ENCODE data around the gene MAGEH1. TPM values are rescaled to one million over a fixed set of nuclear protein-coding genes. Genes with fewer than 3 reads are reported as not detected.
"Not testable (repeated sequence)": the region's sequence is repeated elsewhere in the genome, so short reads cannot be mapped to it uniquely, and the experiment has no call there.

The MAGEH1 gene, protein sequence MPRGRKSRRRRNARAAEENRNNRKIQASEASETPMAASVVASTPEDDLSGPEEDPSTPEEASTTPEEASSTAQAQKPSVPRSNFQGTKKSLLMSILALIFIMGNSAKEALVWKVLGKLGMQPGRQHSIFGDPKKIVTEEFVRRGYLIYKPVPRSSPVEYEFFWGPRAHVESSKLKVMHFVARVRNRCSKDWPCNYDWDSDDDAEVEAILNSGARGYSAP
- 10 to 100 TPM; 64.5 to 82.9 (median 69.9) TPM for polyA plus RNA-seq (ENCODE audit: insufficient read length in 4 of 4)

DNA sequence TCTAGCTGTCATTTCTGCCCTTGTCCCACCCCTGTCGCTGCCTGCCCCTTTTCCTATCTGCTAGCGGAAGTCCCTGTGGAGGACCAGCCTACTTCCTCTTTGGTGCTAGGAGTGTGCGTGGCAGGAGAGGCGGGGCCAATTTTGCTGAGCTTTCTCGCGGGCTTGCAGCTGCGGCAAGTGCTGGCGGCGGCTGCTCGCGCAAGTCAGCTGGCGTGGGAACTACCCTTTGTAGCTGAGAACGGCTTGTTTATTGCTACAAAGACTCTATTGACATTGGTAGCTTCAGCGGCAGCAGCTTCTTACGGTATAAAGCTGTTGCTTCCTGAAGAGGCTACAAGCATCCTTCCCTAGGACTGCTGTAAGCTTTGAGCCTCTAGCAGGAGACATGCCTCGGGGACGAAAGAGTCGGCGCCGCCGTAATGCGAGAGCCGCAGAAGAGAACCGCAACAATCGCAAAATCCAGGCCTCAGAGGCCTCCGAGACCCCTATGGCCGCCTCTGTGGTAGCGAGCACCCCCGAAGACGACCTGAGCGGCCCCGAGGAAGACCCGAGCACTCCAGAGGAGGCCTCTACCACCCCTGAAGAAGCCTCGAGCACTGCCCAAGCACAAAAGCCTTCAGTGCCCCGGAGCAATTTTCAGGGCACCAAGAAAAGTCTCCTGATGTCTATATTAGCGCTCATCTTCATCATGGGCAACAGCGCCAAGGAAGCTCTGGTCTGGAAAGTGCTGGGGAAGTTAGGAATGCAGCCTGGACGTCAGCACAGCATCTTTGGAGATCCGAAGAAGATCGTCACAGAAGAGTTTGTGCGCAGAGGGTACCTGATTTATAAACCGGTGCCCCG is at the start of gene MAGEH1:
Gene MAGEH1, plus strand, starts transcription at position 138 of the 843 bp plus-strand sequence. Its CDS starts 248 bp downstream, at position 386.
- DNase-seq (ENCODE audit: low read depth in 4 of 4, low spot score in 2 of 4): peak in 3 of 4 donors; percentile 55 to 66 (median 63)

DNA sequence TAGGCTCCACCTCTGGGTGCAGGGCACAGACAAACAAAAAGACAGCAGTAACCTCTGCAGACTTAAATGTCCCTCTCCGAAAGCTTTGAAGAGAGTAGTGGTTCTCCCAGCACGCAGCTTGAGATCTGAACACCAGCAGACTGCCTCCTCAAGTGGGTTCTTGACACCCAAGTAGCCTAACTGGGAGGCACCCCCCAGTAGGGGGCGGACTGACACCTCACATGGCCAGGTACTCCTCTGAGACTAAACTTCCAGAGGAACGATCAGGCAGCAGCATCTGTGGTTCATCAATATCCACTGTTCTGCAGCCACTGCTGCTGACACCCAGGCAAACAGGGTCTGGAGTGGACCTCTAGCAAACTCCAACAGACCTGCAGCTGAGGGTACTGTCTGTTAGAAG is 24.8 kb upstream of the MAGEH1 start:
- DNase-seq (ENCODE audit: low read depth in 4 of 4, low spot score in 2 of 4): not testable (repeated sequence)

DNA sequence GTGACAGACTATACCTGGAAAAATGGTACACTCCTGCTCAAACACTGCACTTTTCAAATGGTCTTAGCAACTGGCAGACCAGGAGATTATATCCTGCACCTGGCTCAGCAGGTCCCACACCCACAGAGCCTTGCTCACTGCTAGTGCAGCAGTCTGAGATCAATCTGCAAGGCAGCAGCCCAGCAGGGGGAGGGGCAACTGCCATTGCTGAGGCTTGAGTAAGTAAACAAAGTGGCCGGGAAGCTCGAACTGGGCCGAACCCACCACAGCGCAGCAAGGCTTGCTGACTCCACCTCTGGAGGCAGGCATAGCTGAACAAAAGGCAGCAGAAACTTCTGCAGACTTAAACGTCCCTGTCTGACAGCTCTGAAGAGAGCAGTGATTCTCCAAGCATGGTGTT is 8.5 kb upstream of the MAGEH1 start:
- DNase-seq (ENCODE audit: low read depth in 4 of 4, low spot score in 2 of 4): not testable (repeated sequence)

DNA sequence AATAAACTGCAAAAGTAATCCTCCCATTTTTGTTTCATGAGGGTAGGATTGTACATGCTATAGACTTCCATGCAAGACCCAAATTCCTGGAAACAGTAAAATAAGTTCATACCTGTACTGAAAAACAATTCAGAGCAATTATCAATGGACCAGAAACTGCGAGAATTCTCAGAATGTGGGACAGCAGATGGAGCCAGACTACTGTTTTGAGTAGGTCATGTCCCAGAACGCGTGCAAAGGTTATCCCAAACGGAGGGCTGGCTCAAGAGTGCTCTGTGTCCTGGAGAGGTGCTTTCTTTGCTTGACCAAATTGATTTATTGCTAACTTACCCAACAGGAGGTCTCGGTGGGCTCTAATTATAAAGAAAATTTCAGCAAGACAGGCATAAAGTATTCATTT is 1.7 kb upstream of the MAGEH1 start:
- no peak for DNase-seq (ENCODE audit: low read depth in 4 of 4, low spot score in 2 of 4)

DNA sequence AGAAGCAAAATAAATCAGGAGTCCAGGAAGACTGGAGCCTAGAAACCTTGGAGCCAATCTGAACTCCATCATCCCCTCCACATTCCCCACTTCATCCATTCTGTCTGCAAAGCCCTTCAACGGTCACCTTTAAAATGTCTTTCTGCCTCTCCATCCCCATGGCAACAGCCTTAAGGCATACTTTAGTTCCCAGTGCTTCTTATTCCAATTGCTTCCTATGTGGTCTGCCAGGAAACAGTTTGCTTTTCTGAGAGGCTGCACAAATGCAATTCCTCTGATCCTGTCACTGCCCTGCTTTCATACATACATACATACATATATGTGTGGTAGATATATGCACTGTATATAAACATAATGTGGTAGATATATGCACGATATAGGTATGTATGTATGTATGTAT is 786 bp upstream of the MAGEH1 start:
- DNase-seq (ENCODE audit: low read depth in 4 of 4, low spot score in 2 of 4): no peak

DNA sequence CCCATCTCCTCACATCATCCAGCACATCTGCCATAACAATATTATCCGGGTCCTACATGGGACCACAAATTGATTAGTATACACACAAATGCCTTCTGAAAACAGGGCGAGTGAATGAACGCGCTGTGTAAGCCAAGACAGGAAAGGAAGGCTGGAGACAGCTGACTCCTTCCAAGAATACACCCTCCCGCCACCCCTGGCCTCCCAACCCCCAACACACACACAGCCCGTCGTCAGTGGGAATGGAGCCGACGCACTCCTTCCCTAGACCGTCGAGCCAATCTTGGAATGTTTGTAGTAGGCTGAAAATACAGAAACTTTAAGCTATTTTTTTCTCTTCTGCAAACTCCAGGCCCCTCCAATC is 319 bp upstream of the MAGEH1 start:
- no peak for DNase-seq (ENCODE audit: low read depth in 4 of 4, low spot score in 2 of 4)

DNA sequence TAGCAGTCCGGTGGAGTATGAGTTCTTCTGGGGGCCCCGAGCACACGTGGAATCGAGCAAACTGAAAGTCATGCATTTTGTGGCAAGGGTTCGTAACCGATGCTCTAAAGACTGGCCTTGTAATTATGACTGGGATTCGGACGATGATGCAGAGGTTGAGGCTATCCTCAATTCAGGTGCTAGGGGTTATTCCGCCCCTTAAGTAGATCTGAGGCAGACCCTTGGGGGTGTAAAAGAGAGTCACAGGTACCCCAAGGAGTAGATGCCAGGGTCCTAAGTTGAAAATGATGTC is 852 bp downstream of the MAGEH1 start:
- DNase-seq (ENCODE audit: low read depth in 4 of 4, low spot score in 2 of 4): no peak

DNA sequence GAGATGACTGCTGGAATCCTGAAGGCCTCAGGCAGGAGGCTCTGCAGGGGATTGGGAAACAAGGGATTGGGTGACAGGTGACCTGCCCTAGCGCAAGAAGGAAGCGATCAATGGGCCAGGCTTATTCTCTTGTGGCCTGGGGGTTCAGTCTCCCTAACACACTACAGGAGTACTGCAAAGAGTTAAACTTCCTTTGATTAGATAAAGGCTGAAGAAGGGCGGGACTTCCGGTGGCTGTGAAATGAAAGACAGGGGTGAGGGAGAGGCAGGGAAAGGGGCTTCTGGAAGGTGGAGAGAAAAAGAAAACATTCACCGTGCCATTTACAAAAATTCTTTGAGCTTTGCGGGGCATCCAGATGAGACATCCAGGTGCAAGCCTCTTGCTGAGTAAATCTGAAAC is 3.8 kb downstream of the MAGEH1 start:
- not testable (repeated sequence) for DNase-seq (ENCODE audit: low read depth in 4 of 4, low spot score in 2 of 4)

DNA sequence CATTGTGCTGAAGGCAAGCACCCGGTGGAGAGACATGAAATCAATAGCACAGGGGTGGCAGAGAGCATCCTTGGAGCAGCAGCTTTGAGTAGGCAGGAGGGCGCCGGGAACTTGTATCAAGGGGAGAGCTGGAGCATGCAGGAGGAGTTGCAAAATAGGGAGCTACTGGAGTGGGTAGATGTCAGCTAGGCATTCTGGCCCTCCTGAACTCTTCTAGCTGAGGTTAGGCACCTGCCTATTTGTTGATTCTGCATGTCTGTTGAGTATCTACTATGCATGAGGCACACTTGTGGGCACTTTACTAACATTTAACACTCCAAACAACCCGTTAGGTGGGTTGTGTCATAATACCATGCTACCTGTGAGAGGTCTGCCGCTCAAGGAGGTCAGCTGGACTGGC is 7.5 kb downstream of the MAGEH1 start:
- not testable (repeated sequence) for DNase-seq (ENCODE audit: low read depth in 4 of 4, low spot score in 2 of 4)

DNA sequence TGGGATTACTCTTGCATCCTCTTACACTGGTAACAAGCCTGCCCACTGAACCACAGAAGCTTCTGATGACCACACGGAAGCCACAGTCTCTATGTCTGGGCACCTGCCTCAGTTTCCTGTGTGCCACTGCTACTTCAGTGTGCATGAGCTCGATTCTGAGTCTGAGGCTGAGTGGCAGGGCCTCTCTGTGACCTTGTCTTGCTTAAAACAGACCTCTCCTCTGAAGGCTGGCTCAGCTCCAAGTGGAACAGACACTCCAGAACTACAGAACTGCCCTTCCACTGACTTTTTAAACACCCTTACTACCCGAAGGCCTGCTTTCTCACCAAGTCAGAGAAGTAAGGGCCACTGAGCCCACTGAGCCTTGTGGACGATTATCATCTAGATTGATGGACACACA is 8.0 kb downstream of the MAGEH1 start:
- DNase-seq (ENCODE audit: low read depth in 4 of 4, low spot score in 2 of 4): not testable (repeated sequence)

DNA sequence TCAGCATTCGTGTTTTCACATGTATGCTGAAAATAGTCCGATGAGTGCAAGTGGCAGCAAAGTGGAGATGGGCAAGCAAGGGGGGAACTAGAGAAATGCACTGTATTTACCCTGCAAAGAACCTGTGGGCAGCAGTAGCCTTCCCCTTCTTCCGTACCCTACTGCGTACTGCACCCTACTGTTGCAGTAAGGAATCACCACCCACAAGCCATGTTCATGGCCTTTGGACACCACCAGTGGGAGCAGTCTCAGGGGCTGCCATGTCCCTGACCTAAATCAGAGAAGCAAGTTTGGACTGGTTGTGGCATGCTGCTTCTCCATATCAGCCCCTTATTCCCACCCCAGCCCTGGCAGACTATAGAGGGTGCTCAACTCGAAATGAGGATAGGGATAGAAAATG is 12.1 kb downstream of the MAGEH1 start:
- not testable (repeated sequence) for DNase-seq (ENCODE audit: low read depth in 4 of 4, low spot score in 2 of 4)

DNA sequence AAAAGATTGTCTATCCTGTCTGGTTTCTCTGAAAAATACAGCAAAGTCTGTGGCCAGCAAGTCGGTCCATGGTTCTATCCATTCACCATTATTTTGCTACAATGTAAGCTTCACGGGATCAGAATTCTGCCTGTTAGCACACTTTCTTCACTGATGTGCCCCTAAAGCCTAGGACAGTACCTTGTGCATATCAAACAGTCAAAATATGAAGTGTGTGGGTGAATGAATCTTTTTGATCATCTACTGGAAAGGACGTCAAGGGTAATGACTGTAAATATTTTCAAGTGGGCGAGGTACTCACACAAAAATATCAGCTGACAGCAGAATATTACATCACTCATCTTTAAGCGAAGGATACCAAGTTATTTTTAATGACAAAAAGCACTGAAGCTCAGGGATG is 13.2 kb downstream of the MAGEH1 start:
- DNase-seq (ENCODE audit: low read depth in 4 of 4, low spot score in 2 of 4): not testable (repeated sequence)

DNA sequence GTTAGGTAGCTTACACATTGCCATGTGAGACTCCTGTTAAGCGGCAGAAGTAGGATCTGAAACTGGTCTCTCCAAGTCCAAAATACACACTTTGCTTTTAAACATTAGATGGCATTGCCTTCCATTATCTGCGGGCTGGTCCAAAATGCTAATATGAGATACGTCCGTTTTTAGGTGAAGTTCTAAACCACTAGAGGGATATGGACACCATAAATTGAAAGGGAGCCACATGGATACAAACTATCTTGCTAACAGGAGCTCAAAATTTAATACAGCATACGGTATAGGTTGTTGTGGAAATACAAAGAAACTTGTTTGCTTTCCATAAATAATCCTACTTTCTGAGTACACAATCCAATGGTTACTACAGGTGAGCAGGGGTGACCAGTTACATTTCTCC is 13.9 kb downstream of the MAGEH1 start:
- not testable (repeated sequence) for DNase-seq (ENCODE audit: low read depth in 4 of 4, low spot score in 2 of 4)

DNA sequence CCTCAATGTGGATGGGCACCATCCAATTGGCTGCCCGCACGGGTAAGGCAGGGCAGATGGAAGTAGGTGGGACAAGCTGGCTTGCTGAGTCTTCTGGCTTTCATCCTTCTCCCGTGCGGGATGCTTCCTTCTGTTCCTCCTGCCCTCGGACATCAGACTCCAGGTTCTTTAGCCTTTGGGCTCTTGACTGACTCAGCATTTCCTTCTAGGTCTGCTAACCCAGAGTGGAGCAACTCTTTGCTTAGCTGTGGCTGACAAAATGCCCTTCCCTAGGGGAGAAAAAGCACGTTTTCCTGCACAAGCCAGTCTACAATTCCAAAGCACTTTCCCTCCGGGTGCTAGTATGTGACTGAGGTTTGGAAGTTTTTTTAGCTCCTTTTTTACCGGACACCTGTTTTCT is 28.0 kb downstream of the MAGEH1 start:
- DNase-seq (ENCODE audit: low read depth in 4 of 4, low spot score in 2 of 4): not testable (repeated sequence)

DNA sequence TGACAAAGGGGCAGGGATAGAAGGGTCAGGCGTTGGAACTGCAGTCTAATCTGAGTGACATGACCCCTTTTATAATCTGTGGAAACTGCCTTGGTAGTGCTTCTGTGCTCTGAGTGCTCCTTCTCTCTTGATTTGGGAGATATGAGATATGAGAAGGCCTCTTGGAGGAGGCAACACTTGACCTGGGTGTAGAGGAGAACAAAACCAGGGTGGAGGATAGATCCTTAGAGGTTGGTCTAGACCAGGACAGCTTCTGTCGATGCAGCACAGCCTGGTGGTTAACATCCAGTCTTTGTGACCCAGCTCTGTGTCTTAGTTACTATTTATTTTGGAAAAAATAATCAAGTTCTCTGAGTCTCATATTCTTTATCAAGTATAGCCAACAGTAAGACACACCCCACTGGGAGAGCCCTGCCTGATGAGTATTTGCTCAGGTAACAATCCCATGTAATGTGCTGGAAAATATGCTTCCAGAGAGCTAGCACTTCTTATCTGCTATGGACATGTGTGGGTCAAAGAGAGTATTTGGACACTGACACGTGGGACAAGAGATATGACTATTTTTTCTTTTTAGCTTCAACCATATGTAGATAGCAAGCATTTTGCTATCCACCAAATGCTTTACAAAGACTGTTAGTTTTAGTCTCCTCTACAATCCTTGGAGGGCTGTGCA is 28.6 kb downstream of the MAGEH1 start:
- no peak for DNase-seq (ENCODE audit: low read depth in 4 of 4, low spot score in 2 of 4)

DNA sequence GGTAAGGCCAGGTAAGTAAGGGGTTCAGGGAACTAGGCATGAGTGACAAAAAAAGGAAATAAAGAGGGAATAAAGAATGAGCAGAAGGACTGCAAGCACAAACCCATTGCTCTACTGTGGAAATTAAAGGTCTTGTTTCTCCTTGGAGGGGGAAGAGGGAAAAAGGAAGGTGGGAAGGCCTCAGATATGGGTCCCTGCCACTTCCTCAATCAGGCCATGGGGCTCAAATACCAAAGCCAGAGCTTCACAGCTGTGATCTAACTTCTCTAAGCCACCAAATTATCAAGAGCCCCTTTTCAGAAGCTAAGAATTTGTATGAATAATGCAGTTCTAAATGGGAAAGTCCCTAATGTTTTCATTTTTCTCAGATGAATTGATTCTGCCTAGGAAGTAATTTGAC is 33.0 kb downstream of the MAGEH1 start:
- no peak for DNase-seq (ENCODE audit: low read depth in 4 of 4, low spot score in 2 of 4)

DNA sequence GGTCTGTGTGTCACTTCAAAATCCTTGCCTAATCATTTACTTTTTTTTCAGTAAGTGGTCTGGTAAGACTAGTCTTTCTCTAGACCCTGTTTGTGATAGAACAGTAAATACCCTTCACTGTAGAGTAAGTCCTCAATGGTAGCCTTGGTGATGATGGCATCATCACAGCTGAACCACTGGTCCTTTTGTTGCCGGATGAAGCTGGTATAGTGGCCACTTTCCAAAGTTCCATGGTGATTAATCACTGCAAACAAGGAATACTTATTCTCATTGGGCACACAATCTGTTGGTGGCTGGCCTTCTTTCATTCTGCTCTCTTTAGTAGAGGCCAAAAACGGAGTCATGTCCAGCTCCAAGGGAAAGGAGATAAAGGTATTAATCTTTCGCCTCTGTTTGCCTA is 34.8 kb downstream of the MAGEH1 start:
- no peak for DNase-seq (ENCODE audit: low read depth in 4 of 4, low spot score in 2 of 4)

DNA sequence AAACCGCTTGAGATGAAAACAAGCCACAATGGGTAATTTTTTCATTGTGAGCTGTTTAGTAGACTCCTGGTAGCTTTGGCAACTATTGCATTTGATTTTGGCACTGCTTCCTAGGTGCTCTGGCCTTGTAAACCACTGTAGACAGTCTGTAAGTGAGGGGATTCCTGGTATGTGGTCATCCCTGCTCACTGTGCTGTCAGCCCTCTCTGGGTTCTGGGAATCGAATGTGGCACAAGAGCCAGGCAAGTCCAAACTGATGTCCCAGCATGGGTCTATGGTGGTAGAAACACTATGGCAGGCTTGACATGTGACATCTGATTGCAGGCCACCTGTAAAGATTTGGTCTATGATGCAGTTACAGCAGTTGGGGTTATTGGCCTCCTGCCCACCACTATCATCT is 35.2 kb downstream of the MAGEH1 start:
- DNase-seq (ENCODE audit: low read depth in 4 of 4, low spot score in 2 of 4): no peak

DNA sequence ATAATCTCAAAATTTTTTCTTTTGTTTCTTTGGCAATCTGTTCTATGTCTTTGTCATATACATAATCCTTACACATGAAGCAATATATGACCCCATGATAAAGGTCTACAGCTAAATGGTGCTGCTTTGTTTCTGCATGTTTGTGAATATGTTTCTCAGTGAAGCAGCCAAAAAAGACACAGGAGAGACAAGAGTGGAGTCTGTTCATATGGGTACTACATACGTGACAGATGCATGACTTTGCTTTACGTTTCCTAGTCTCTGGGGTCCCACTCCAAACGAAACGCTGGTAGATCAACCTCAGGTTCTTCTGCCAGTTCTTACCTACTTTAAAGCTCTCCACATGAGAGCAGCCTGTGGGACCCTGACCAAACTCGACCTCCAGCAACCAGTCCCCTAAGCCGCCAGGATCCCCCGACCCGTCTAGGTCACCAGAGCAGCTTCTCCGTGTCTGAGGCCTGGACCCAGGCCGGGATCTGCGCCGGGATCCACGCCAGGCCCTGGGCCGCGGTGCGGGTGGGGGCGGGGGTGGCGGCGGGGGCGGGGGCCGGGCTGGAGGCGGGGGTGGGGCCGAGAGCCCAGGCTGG is 36.2 kb downstream of the MAGEH1 start:
- DNase-seq (ENCODE audit: low read depth in 4 of 4, low spot score in 2 of 4): peak; percentile 1 to 31 (median 12)

DNA sequence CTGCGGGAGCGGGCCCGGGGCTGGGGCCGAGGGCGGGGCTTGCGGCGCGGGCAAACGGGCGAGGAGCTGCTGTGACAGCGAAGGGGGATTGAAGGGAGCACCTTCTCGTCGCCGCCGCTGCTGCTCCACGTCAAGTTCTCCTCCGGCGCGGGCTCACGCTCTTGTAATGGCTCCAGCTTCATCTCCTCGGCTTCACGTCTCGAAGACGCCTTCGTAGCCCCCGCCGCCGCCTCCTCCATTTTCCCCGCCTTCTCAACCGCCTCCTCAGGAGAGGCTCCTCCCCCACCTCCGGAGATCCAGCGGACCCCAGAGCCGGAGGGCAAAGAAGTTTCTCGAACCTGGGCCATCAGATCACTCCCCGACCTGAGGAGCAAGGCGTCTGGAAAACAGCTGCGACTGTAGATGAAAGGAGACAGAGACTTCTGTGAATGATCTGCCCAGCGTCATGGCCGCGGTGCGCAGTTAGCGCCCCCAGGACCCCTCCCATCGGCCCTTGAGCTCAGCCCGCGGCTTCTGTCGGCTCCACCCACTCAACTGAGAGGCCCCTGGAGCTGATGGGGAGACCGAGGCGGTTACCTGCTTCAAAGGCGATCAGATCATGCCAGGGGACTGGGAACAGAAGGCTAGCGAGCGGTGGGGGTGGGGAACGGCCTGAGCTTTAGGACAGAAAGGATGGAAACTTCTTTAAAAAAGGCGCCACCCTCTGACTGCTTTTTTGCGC is 36.8 kb downstream of the MAGEH1 start:
- DNase-seq (ENCODE audit: low read depth in 4 of 4, low spot score in 2 of 4): peak; percentile 34 to 72 (median 58)

Measured in left renal cortex interstitium (tissue), 4 donors.